ENCODE measurements around the gene FSD1.

The FSD1 gene

DNA sequence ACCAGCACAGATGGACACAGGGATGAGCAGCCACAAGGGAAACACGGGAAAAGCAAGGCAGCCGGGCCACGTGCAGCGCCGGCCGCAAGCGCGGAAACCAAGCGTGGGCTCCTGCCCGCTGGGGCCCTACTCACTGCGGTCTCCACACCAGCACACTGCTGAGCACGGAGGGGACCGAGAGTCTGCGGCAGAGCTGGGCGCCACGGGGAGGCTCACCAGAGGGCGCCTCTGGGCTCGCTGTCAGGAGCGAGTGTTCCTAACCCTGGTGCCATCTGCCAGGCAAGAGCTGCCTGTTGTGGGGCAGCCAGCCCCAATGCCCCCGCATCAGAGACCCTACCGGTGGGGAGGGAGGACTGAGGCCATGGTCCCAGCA is 65.5 kb downstream of the FSD1 start:
- TF ChIP-seq SIN3A (IDR thresholded peaks at IDR 0.05; ENCODE audit: borderline replicate concordance, insufficient read depth, low read length) (no peak), POLR2AphosphoS5 (IDR thresholded peaks at IDR 0.05; ENCODE audit: low read depth, low read length) (no peak), TAF1 (IDR thresholded peaks at IDR 0.05; ENCODE audit: borderline replicate concordance, insufficient read depth, low read length) (no peak), FOXP2 (optimal IDR thresholded peaks at IDR 0.05; ENCODE audit: borderline replicate concordance, extremely low read depth, extremely low read length, insufficient read depth) (peak; percentile 45)
- TF ChIP-seq, protein P1, sequence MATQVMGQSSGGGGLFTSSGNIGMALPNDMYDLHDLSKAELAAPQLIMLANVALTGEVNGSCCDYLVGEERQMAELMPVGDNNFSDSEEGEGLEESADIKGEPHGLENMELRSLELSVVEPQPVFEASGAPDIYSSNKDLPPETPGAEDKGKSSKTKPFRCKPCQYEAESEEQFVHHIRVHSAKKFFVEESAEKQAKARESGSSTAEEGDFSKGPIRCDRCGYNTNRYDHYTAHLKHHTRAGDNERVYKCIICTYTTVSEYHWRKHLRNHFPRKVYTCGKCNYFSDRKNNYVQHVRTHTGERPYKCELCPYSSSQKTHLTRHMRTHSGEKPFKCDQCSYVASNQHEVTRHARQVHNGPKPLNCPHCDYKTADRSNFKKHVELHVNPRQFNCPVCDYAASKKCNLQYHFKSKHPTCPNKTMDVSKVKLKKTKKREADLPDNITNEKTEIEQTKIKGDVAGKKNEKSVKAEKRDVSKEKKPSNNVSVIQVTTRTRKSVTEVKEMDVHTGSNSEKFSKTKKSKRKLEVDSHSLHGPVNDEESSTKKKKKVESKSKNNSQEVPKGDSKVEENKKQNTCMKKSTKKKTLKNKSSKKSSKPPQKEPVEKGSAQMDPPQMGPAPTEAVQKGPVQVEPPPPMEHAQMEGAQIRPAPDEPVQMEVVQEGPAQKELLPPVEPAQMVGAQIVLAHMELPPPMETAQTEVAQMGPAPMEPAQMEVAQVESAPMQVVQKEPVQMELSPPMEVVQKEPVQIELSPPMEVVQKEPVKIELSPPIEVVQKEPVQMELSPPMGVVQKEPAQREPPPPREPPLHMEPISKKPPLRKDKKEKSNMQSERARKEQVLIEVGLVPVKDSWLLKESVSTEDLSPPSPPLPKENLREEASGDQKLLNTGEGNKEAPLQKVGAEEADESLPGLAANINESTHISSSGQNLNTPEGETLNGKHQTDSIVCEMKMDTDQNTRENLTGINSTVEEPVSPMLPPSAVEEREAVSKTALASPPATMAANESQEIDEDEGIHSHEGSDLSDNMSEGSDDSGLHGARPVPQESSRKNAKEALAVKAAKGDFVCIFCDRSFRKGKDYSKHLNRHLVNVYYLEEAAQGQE (IDR thresholded peaks at IDR 0.05; ENCODE audit: insufficient read depth in 1 of 2, low read depth in 2 of 2, low read length in 2 of 2), result no peak

DNA sequence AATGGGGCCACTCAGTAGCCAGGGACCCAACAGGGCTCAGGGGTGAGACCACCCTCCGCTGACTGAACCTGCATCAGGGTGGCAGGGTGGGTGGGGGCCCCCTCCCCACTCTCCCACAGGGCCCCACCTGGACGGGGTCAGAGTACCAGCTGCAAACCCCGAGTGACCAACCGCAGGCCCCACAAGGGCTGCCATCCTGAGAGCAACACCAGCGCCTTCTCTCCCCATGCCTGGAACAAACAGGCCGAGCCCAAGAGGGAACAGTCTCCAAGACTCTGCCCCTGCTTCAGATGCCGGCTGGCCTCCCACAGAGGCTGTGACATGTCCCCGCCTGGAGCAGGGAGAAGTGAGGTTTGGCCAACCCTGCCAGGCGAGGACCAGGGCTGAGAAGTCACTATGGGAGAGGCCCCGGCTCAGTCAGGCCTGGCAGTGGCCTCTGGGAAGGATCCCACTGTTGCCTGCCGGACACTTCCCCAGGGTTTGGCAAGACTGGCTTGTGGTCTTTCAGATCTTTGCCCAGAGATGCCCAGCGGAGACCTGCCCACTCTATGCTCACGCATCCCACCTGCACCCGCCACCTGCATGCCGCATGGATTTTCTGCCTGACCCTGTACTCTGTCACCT is 66.1 kb downstream of the FSD1 start:
- no peak for TF ChIP-seq TAF1 (IDR thresholded peaks at IDR 0.05; ENCODE audit: borderline replicate concordance, insufficient read depth, low read length)

DNA sequence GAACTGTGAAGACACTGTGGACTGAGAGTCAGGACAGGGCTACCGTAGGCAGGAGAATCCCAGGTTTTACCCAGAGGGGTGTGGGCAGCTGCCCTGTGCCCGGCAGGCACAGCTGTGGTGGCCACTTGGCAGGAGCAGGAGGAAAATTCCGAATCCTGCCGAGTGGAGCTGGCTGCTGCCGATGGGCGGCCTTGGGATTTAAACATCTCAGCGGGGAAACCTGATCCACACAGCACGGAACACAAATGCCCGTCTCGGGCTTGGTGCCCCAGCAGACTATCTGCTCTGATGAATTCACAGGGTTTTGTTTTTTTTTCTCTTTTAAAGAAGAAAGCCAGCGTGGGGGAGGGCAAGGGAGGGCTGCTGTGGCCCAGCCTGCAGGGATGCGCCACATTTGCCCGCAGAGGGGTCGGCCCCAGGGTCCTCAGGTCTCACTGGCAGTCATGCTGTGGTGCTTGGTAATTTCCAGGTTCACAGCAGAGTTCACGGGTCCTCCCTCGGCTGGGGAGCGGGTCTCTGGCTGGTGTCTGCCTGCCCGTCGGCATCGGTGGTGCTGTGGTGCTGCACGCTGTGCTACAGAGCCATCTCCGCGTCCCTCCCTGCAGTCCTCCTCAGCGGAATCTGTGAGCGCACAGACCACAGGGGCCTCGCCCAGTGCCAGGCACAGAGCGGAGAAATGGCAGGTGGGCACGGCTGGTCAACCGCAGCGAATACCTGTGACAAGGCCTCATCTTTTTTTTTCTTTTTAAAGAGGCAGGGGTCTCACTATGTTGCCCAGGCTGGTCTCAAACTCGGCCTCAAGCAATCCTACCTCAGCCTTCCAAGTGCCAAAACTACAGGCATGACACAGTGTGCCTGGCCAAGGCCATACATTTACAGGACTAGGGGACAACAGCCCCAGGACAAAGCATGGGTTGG is 67.1 kb downstream of the FSD1 start:
- TF ChIP-seq SIN3A (IDR thresholded peaks at IDR 0.05; ENCODE audit: borderline replicate concordance, insufficient read depth, low read length) (no peak), TAF1 (IDR thresholded peaks at IDR 0.05; ENCODE audit: borderline replicate concordance, insufficient read depth, low read length) (no peak), POLR2AphosphoS5 (IDR thresholded peaks at IDR 0.05; ENCODE audit: low read depth, low read length) (no peak), FOXP2 (optimal IDR thresholded peaks at IDR 0.05; ENCODE audit: borderline replicate concordance, extremely low read depth, extremely low read length, insufficient read depth) (no peak)
- TF ChIP-seq, protein P1 (IDR thresholded peaks at IDR 0.05; ENCODE audit: insufficient read depth in 1 of 2, low read depth in 2 of 2, low read length in 2 of 2), result no peak

DNA sequence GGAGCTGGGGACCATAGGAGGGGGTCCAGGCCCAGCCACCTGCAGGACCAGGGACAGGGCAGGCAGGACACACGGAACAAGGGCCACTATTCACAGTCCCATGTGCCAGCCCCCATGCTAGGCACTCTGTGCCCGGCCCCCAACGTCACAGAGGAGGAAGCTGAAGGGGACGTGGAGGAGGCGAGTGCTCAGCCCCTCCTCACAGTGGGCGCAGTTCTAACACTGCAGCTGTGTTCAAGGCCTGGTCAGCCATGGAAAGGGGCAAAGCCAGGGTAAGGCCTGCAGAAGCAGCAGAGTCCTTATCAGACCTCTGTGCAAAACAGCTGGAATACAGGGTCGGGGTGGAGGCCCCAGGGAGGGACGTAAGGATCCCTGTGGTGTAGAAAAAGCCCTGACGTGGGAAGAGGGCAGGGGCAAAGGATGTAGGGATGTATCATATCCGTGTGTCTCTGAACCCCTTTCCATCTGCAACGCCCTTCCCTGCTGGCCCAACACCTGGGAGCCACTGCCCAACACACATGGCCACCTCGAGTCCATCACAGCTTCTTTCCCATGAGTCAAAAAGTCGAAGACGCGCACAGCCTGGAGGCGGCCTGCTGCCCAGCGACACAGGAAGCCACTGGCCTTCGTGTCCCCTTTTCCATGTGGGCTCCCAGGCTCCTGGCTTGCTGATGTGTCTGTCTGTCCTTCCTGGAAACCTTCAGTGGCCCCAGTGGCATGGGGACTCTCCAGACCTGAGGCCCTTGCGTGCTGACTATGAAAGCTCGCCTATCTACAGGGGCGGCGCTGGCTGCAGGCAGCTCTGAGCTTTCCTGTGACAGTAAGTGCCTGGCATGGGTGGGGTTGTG is 68.0 kb downstream of the FSD1 start:
- TF ChIP-seq SIN3A (IDR thresholded peaks at IDR 0.05; ENCODE audit: borderline replicate concordance, insufficient read depth, low read length) (no peak), POLR2AphosphoS5 (IDR thresholded peaks at IDR 0.05; ENCODE audit: low read depth, low read length) (no peak)

DNA sequence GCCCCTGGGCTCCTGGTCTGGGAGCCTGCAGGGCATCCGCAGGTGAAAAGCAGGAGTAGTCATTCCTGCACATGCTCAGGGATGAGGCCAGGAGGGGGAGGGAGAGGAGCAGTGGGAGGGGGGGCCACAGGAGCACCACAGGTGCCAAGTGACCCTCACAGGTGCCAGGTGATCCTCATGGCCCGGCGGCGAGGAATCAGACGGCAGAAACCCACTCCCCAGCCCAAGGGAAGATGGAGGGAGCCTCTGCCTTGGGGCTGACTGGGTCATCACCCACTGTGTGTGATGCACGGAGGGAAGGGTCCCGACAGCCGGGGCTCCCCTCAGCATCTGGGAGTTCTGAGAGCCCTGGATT is 68.6 kb downstream of the FSD1 start:
- TF ChIP-seq FOXP2 (optimal IDR thresholded peaks at IDR 0.05; ENCODE audit: borderline replicate concordance, extremely low read depth, extremely low read length, insufficient read depth) (no peak), SIN3A (IDR thresholded peaks at IDR 0.05; ENCODE audit: borderline replicate concordance, insufficient read depth, low read length) (no peak), POLR2AphosphoS5 (IDR thresholded peaks at IDR 0.05; ENCODE audit: low read depth, low read length) (no peak), TAF1 (IDR thresholded peaks at IDR 0.05; ENCODE audit: borderline replicate concordance, insufficient read depth, low read length) (no peak)
- TF ChIP-seq, protein P1 (IDR thresholded peaks at IDR 0.05; ENCODE audit: insufficient read depth in 1 of 2, low read depth in 2 of 2, low read length in 2 of 2), result no peak

All from PFSK-1 (cell line).